GDM1 (cell line): ENCODE data around the gene UGT1A8.

Source experiments
- DNase-seq: peaks from one replicate; lab custom pipeline; 2025; lab: John Stamatoyannopoulos, UW

The UGT1A8 gene

DNA sequence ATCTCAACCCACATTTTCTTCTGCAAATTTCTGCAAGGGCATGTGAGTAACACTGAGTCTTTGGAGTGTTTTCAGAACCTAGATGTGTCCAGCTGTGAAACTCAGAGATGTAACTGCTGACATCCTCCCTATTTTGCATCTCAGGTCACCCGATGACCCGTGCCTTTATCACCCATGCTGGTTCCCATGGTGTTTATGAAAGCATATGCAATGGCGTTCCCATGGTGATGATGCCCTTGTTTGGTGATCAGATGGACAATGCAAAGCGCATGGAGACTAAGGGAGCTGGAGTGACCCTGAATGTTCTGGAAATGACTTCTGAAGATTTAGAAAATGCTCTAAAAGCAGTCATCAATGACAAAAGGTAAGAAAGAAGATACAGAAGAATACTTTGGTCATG, 150.6 kb downstream of the UGT1A8 start:
- DNase-seq, result no peak

DNA sequence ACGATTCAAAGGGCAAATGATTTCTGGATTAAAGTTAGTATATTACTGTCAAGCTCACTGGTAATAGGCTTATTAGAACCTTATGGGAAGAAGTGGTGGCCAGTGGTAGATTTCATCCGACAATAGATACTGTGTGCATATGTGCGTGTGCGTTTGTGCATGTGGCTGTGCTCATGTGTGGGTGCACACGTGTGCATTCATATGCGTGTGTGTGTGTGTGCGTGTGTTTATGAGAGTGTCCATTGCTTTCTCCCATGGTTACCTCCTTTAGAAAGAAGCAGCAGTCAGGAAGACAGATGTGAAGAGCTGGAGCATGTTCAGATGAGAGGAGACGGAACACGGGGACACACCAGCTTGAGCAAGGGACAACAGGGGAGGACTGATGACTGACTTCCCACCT, 151.8 kb downstream of the UGT1A8 start:
- DNase-seq, result no peak

DNA sequence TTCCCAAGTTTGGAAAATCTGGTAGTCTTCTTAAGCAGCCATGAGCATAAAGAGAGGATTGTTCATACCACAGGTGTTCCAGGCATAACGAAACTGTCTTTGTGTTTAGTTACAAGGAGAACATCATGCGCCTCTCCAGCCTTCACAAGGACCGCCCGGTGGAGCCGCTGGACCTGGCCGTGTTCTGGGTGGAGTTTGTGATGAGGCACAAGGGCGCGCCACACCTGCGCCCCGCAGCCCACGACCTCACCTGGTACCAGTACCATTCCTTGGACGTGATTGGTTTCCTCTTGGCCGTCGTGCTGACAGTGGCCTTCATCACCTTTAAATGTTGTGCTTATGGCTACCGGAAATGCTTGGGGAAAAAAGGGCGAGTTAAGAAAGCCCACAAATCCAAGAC, 154.7 kb downstream of the UGT1A8 start:
- no peak for DNase-seq

DNA sequence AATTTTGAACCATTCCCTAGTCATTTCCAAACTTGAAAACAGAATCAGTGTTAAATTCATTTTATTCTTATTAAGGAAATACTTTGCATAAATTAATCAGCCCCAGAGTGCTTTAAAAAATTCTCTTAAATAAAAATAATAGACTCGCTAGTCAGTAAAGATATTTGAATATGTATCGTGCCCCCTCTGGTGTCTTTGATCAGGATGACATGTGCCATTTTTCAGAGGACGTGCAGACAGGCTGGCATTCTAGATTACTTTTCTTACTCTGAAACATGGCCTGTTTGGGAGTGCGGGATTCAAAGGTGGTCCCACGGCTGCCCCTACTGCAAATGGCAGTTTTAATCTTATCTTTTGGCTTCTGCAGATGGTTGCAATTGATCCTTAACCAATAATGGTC, 155.2 kb downstream of the UGT1A8 start:
- DNase-seq, result no peak

DNA sequence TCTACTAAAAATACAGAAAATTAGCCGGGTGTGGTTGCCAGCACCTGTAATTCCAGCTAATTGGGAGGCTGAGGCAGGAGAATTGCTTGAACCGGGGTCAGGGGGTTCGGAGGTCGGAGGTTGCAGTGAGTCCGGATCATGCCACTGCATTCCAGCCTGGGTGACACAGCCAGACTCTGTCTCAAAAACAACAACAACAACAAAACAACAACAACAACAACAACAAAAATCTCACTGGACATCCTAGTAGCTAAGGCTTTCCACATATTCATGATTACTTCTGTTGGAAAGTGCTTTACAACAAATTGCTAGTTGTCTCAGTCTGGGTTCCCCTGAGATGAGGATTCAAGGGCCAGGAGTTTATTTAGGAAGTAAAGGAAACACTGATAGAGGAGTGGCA, 156.4 kb downstream of the UGT1A8 start:
- DNase-seq, result no peak

DNA sequence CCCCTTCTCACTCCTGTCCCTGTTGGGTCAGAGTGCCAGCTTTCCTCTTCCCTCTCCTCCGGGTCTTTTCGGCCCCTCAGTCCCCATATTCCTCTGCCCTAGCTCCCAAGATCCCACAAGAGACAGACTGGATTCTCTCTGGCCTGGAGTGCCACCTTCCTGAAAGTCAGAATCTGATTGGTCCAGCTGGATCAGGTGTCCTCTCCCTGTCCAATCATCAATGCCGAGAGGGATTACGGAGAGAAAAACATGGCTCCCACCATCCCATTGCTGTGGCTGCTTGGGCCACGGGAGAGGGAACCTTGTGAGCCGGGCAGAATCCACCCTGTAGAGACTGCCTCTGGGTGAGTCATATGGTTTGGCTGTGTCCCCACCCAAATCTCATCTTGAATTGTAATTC, 158.0 kb downstream of the UGT1A8 start:
- no peak for DNase-seq

DNA sequence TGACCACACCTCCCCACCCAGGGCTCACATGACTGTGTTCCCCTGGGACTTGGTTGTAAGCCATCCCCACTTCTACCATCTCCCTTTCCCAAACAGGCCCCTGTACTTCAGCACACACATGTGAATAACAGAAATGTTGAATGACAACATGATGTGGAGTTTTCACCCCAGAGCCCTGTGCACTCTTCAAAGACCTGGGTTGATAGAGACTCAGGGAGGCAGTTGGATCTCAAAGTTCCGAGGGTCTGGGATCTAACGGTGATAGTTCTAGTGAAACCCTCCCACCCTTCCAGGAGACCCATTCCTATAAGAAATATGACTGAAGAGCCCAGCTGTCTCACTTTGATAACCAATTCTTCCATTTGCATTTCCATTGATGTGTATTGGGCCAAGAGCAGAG, 160.6 kb downstream of the UGT1A8 start, which contains the start of gene MROH2A:
MROH2A (plus strand) TSS at position 301 of the 400 bp plus-strand sequence. CDS start 1,029 bp downstream, outside the sequence.
- no peak for DNase-seq

DNA sequence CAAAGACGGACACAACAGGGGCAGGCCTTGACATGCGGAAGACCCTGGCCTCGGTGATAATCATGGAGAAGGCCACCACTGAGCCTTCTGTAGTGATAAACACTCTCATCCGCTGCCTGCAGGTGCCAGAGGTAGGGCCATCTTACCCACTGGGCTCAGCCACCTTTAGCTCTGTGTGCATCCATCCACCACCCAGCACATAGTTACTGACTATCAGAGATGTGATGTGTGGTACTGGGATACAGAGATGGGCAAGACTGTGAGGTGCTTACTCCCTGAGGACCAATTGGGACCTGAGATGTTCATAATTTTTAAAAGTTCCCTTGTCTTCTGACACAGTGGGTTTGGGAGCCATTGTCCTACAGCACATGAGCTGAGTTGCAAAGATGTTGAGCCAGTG, 162.3 kb downstream of the UGT1A8 start:
- DNase-seq, result no peak

DNA sequence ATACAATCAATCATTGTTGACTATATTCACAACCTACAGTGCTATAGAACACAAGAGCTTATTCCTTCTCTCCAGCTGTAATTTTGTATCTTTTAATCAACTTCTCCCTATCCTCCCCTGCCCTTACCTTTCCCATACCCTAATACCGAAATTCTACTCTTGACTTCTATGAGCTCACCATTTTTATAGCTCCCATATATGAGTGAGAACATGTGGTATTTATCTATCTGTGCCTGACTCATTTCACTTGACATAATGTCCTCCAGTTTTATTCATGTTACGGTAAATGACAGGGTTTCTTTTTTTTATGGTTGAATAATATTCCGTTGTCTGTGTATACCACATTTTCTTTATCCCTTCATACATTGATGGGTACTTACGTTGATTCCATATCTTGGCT, 163.3 kb downstream of the UGT1A8 start:
- DNase-seq, result no peak

DNA sequence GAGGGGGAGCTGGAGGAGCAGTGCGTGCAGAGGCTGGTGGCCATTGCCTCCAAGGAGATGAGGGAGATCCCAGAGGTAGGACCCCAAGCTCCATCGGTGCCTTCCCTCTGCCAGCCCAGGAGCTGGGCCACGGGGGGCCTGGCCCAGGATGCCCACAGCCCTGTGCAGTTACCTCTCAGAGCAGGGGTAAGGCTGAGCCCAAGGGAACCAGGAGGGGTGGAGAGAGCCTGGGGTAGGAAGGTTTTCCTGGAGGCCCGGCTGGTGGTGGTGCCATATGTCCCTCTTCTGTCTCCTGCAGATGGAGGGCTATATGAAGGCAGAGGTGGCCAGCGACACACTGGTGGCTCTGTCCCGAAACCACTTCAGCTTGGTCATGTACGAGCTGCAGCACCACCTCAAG, 172.1 kb downstream of the UGT1A8 start:
- no peak for DNase-seq

DNA sequence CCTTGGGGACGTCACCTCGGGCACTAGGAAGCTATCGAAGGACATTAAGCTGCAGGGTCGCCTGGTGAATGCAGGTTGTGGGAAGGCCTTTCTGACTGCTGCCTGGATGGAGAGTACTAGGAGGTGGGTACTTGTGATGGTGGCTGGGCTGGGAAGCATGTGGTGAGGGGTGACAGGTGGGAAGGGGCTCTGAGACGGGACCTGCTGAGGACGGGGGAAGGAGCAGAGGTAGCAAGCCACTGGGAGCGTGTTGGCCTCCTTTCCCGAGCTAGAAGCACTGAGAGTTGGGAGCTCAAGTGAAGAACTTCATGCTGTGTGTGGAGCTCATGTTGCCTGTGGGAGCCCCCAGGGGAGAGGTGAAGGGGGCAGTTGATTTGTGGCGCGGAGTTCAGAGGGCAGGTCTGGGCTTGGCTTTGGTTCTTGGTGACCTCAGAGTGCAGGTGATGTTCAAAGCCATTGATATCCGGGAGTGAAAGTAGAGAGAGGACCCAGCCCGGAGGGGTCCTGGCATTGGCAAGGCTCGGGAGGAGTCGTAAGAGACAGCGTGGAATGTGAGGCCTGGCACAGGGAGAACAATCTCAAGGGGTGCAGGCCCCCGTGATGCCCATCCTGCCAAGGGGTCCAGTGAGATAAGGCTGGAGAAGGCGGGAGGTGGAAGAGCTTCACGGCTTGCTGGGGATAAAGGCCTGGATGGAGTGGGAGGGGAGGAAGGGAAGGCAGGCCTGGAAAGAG, 173.9 kb downstream of the UGT1A8 start:
- no peak for DNase-seq

DNA sequence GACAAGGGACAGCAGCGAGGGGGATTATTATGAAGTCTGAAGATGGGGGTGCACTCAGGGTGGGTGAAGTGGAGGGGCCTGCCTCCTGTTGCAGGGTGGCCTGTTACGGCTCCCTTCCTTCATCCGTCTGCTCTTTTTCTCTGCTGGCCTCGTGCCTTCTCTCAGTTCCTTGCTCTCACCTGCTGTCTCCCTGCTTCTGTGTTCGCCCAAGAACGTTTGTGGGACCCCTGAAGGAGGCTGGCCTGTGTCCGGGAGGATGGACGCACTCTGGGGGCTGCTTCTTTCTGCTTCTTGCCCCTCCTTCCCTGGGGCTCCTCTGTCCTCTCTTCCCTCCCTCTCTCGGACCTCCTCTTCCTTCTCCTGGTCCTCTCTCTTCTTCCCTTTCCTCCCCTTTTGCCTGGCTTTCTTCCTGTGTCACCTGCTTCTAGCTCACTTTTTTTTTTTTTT, 174.5 kb downstream of the UGT1A8 start:
- DNase-seq, result no peak

DNA sequence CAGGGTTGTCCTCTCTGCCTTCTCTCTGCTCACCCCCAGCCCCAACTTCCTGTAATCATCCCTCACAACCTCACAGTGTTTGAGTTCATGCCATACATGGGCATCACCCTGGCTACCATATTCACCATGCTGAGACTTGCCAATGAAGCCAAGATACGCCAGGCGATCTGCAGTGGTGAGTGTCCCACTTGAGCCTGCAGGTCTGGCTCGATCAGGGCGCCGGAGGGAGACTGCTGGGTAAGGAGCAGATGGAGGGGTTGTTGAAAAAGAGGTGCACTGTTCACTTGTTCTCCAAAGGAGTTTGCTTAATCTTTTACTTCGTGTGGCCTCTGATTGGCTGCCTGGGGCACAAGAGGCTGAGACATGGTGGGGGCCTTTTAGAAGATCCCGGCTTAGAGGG, 175.3 kb downstream of the UGT1A8 start:
- DNase-seq, result no peak

DNA sequence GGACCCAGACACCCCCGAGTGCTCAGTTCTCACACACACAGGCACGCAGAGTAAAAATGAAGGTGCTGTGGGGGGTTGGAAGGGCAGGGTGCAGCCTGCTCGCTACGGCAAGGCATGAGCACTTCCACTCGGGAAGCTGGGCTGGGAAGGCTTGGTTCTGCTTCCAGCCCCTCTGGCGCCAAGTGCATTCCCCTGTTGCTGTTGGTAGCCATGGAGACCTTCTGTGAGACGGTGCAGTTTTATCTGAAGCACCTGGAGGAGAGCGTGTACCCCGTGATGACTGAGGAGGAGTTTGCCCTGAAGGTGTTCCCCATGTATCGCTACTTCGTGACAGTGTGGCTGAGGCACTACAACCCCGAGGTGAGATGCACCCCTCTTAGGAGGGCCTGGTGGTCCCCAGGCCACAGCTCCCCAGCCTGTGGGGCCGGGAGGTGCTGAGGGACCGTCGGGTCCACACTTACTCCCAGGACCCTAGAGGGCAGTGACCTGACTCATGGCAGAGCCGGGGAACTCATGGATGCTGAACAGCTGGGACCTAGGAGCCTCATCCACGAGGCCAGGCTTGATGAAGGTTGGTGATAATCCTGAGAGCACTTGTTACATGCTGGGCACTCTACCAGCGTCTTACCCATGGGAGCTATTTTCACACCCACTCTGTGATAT, 176.2 kb downstream of the UGT1A8 start:
- DNase-seq, result no peak

DNA sequence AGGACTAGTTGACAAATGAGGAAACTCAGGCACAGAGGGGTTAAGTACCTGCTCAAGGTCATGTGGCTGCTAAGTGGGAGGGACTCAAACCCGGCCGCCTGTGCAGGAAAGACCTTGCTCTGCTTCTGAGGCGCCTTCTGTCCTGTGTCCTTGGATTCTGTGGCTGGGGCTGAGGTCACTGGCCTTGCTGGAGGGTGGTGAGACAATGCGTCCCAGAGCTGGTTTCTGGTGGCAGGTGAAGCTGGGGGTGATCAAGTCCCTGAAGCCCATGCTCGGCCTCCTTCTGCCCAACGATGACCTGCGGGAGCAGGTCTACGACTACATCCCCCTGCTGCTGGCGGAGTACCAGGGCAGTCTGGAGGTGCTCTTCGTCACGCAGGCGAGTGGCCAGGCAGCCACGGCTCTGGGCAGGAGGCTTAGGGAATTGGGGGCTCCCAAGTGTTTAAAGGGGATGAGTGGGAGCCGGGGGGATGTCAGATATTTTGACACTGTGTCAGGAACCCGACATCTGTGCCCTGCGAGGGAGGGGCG, 176.8 kb downstream of the UGT1A8 start:
- no peak for DNase-seq

DNA sequence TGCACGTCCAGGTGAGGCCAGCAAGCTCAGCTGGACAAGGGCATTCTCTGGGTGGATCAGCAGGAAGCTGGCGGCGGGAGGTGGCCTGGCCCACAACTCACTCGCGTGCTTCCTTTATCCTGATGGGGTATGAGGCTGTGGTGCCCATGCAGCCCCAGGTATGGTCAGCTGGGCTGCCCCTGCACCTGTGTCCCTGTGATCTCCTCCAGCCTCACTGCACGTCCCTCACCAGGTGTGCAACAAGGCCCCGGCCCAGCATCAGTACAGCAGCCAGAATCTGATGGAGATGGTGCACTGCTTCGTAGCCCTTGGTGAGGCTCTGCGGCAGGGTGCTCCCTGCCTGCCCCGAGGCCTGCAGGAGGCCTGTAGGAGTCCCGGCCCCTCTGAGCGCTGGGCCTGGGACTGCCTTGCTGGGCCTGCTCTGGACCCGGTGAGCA, 178.3 kb downstream of the UGT1A8 start:
- DNase-seq, result no peak

DNA sequence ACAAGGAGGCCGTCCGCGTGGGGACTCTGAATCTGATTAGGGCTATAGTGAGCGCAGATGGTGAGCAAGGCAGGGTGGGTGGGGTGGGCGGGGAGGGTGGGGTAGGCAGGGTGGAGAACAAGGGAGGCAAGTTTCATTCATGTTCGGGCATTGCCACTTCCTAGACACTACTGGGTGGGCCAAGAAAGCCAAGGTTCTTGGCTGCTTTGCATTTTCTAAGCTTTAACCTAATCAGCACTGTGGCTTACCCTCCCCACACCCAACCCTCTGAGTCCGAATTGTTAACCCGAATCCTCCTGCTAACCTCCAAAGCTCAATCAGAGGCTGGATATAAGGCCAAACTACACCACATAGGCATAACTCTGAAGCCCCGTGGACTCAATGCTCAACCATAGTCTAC, 178.8 kb downstream of the UGT1A8 start:
- no peak for DNase-seq

DNA sequence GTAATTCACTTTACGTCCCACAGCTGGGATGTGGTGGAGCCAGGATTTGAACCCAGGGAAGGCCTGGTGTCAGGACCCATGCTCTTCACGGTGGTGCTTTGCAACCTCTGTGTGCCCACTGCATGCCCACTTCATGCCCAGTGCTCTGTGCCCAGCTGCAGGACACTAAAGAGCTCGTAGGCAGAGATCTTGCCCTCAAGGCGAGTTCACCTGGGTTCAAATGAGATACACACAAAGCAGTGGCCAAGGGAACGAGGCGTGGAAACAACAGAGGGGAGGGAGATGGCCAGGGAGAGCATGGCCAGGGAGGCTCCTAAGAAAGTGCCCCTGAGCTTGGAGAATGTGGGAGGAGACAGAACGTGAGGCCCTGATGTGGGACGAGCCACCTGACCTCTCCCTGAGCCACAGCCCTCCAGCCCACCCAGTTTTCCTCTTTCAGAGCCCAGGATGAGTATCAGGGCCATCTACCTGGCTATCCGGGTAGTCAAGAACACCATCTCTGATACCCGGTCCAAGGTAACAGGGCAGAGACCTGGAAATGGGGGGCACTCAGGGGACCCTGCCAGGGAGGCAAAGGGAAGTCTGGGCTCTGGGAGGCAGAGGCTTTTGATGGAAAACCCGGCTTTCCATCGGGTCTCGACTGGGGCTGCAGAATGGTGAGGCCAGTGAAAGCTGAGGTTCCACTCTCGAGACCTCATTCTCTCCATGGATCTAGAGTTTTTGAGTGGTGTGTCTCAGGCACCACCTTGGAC, 181.1 kb downstream of the UGT1A8 start:
- DNase-seq, result no peak

DNA sequence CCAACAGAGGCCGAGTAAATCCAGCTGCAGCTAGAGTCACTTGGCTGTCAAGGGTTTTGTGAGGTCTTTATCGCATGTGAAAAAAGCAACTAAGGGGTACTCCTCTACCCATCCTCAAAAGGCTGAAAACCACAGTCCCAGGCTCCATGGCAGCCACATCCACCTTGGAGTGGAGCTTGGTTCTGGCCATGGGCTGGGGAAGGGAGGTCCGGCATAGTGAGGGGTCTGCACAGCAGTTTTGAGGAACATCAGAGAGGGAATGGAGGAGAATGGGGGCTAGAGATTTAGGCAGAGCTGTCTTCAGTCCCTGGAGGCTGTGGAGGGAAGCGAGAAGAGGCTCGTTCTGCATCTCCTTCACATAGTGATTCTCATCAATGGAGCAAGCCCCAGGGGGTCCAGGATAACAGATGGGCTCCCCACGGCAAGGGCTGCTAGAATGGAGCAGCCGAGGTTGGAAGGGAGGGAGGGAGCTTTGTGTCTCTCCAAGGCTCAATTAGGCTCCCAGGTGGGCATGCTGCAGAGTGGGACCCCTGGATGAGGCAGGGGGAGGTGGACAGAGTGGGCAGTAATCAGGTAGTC, 181.7 kb downstream of the UGT1A8 start:
- no peak for DNase-seq

DNA sequence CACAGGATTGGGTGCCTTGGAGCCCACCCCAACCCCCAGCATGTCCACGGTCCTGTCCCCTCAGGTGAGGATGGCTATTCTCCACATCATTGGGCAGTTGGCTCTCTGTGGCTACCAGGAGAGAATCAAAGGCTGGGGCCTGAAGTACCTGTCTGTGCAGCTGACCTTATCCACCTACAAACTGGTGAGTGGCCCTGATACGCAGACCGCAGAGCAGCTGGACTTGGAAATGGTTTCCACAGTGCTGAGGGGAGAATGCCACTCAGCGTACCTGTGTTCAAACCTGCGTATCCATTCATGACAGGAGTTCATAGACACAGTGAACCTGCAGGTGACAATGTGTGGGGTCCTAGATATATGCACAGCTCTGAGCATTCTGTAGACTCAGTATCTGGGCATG, 182.3 kb downstream of the UGT1A8 start:
- no peak for DNase-seq

DNA sequence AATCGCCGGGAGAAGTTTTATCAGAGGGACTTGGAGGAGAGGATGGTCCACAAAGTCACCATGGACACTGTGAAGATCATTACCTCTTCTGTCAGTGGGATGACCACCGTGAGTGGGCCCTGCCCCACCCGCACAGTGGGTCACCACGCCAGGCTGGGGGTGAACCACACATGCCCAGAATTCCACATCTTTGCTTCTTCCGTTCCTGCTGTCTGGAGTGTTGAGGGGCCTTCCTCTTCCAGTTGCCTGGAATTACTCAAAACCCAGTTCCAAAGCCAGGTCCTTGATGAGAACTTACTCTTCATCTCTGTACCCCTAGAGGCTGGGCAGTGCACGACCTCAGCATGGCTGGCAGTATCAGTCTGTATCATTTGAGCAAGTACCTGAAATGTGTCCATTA, 182.8 kb downstream of the UGT1A8 start:
- no peak for DNase-seq
